CD14-positive monocyte (primary cell): ENCODE measurements around the gene NDUFA13. TPM values are rescaled to one million over a fixed set of nuclear protein-coding genes. Genes with fewer than 3 reads are reported as not detected.

Experiments used
- DNase-seq, 3 donors: peaks; one replicate each; pipeline ENCODE4 v3.0.0-alpha.2; 2011 to 2022
- H2AFZ ChIP-seq: 2 replicates; pipeline ENCODE4 v1.6.0; 2012; ENCODE audit warnings: mild to moderate bottlenecking, low read depth, low read length, inconsistent platforms; ENCODE audit not compliant: insufficient read depth, poor library complexity, severe bottlenecking
- H3K27ac ChIP-seq, 2 donors: 1 replicate in 1 of 2; 2 replicates in 1 of 2; pipeline ENCODE4 v1.5.1; 2012 to 2013; ENCODE audit warnings: low read length in 2 of 2, control low read depth in 1 of 2, inconsistent platforms in 1 of 2, low read depth in 1 of 2, mild to moderate bottlenecking in 1 of 2
- H3K27me3 ChIP-seq, 2 donors: one replicate each; pipeline versions ENCODE4 v1.6.0 to v1.6.1; 2011 to 2013; ENCODE audit warnings: low read length in 2 of 2; ENCODE audit not compliant: control insufficient read depth in 2 of 2, insufficient read depth in 2 of 2
- H3K36me3 ChIP-seq, 2 donors: replicated peaks in 1 of 2; 1 replicate in 1 of 2; 2 replicates in 1 of 2; pipeline versions ENCODE4 v1.5.1 to v1.6.1; 2012 to 2013; ENCODE audit warnings: low read length in 2 of 2, control low read depth in 1 of 2, inconsistent platforms in 1 of 2, mild to moderate bottlenecking in 1 of 2; ENCODE audit not compliant: insufficient read depth in 2 of 2, control insufficient read depth in 1 of 2
- H3K4me1 ChIP-seq, 2 donors: 1 replicate in 1 of 2; 2 replicates in 1 of 2; pipeline versions ENCODE4 v1.5.1 to v1.6.1; 2012 to 2013; ENCODE audit warnings: low read length in 2 of 2, control low read depth in 1 of 2, inconsistent platforms in 1 of 2, mild to moderate bottlenecking in 1 of 2, moderate library complexity in 1 of 2; ENCODE audit not compliant: insufficient read depth in 2 of 2, control insufficient read depth in 1 of 2
- H3K4me2 ChIP-seq: replicated peaks from 2 replicates; pipeline ENCODE3; 2012; ENCODE audit warnings: low read length, moderate library complexity, mild to moderate bottlenecking; ENCODE audit not compliant: poor library complexity, severe bottlenecking; ENCODE audit errors: extremely low read depth
- H3K4me3 ChIP-seq, 3 experiments: fragments of 200-600 bp in 1 of 3; sonication (generic) in 1 of 3; replicated peaks in 1 of 3; 1 replicate in 2 of 3; 2 replicates in 1 of 3; pipeline ENCODE4 v1.5.1; 2011 to 2013; ENCODE audit warnings: low read length in 3 of 3, mild to moderate bottlenecking in 3 of 3, control low read depth in 2 of 3, low read depth in 2 of 3, inconsistent platforms in 1 of 3, moderate library complexity in 1 of 3
- H3K79me2 ChIP-seq: 2 replicates; pipeline ENCODE4 v1.6.0; 2012; ENCODE audit warnings: mild to moderate bottlenecking, control low read depth, inconsistent platforms, low read length, moderate library complexity; ENCODE audit not compliant: insufficient read depth
- H3K9ac ChIP-seq: 2 replicates; pipeline ENCODE4 v1.6.0; 2017; ENCODE audit warnings: low read length, mild to moderate bottlenecking; ENCODE audit not compliant: insufficient read depth, poor library complexity, severe bottlenecking
- H3K9me3 ChIP-seq, 2 donors: replicated peaks in 1 of 2; 1 replicate in 1 of 2; 2 replicates in 1 of 2; pipeline versions ENCODE4 v1.5.1 to v1.6.1; 2012 to 2013; ENCODE audit warnings: low read length in 2 of 2, control low read depth in 1 of 2; ENCODE audit not compliant: control insufficient read depth in 1 of 2, insufficient read depth in 1 of 2
- H4K20me1 ChIP-seq: 2 replicates; pipeline ENCODE4 v1.6.0; 2012; ENCODE audit warnings: mild to moderate bottlenecking, low read length, control low read depth, moderate library complexity; ENCODE audit not compliant: insufficient read depth
- H3K27ac Mint-ChIP-seq, 7 donors: one replicate each; pipeline ENCODE4 v1.8.0; 2020; ENCODE audit warnings: mild to moderate bottlenecking in 7 of 7, mixed read lengths in 7 of 7, moderate library complexity in 6 of 7, inconsistent platforms in 2 of 7
- H3K27me3 Mint-ChIP-seq, 3 donors: one replicate each; pipeline ENCODE4 v1.8.0; 2021 to 2022; ENCODE audit warnings: low read depth in 3 of 3, mild to moderate bottlenecking in 3 of 3, mixed read lengths in 3 of 3, moderate library complexity in 3 of 3, inconsistent platforms in 1 of 3
- H3K36me3 Mint-ChIP-seq, 2 donors: one replicate each; pipeline ENCODE4 v1.8.0; 2020; ENCODE audit warnings: mixed read lengths in 2 of 2, inconsistent platforms in 1 of 2, mild to moderate bottlenecking in 1 of 2
- H3K4me1 Mint-ChIP-seq: one replicate; pipeline ENCODE4 v1.8.0; 2020; ENCODE audit warnings: mild to moderate bottlenecking, mixed read lengths
- H3K4me3 Mint-ChIP-seq, 2 donors: one replicate each; pipeline ENCODE4 v1.8.0; 2020; ENCODE audit warnings: mild to moderate bottlenecking in 2 of 2, mixed read lengths in 2 of 2, moderate library complexity in 1 of 2
- H3K9me3 Mint-ChIP-seq, 7 donors: one replicate each; pipeline ENCODE4 v1.8.0; 2020 to 2022; ENCODE audit warnings: mixed read lengths in 7 of 7, mild to moderate bottlenecking in 6 of 7, moderate library complexity in 6 of 7, inconsistent platforms in 2 of 7
- CTCF ChIP-seq: fragments of 200-600 bp; IDR thresholded peaks from one replicate; pipeline ENCODE4 v1.8.0; 2022; ENCODE audit warnings: antibody characterized with exemption, mild to moderate bottlenecking
- WGBS: methylation state at CpG from one replicate; pipeline ENCODE4 v1.1.5; 2013; ENCODE audit warnings: missing lambda C conversion rate; ENCODE audit not compliant: insufficient coverage; 5-methylcytosine and 5-hydroxymethylcytosine counted together
- intact Hi-C, 2 donors: fragments of 100-400 bp; cut with micrococcal nuclease; formaldehyde crosslinking; loops; one replicate each; pipeline versions ENCODE4 v1.15.0 to v1.15.1; 2023
- polyA plus RNA-seq, 3 donors: library from polyadenylated mRNA; depleted of rRNA in 1 of 3; unstranded in 2 of 3; stranded (reverse) in 1 of 3; fragments of 300-500 nt in 2 of 3; fragments of >200 nt in 1 of 3; fragmentation: Illumina TruSeq in 2 of 3; gene quantifications; 1 replicate in 2 of 3; 2 replicates in 1 of 3; pipeline ENCODE4 v1.2.3, GENCODE V29; 2012 to 2021

The NDUFA13 gene
- polyA plus RNA-seq, 3 donors, result 86.7 to 433 (median 361) TPM

- H3K4me1 Mint-ChIP-seq, result peaks cover 3% of the 10 kb centered on the region
- no peak for DNase-seq
- peaks cover 0 to 2% (median 0%) of the 10 kb centered on the region in 3 donors for H3K27me3 Mint-ChIP-seq
- H3K36me3 ChIP-seq, result peaks cover 54 to 67% of the 10 kb centered on the region in 2 donors
- H3K27ac Mint-ChIP-seq, result no peak overlapping the region
- no peak overlapping the region for H3K9ac ChIP-seq
- no peak for TF ChIP-seq CTCF
- 97% methylated on average over 7 of the region's 9 CpGs for WGBS
- H4K20me1 ChIP-seq, result peaks cover 50% of the 10 kb centered on the region
- H3K36me3 Mint-ChIP-seq, result peaks cover 44 to 79% of the 10 kb centered on the region in 2 donors
- H3K4me2 ChIP-seq, result no peak overlapping the region
- no peak overlapping the region for H3K4me3 Mint-ChIP-seq
- intact Hi-C loops, result no loop called here
- peaks cover 0 to under 1% of the 10 kb centered on the region in 2 donors for H3K4me1 ChIP-seq
- H3K9me3 ChIP-seq, result no peaks in the 10 kb centered on the region
- no peak overlapping the region for H3K27ac ChIP-seq
- no peaks in the 10 kb centered on the region for H3K27me3 ChIP-seq
- no peaks in the 10 kb centered on the region for H3K9me3 Mint-ChIP-seq
- H3K4me3 ChIP-seq, result no peak overlapping the region
- peaks cover 25% of the 10 kb centered on the region for H3K79me2 ChIP-seq
- no peak overlapping the region for H2AFZ ChIP-seq
Observed at GRCh38 chr19:19527371-19527656, 11.3 kb downstream of the NDUFA13 start.

GRCh38 chr19:19527674-19528625 is 11.9 kb downstream of the NDUFA13 start:
- Histone ChIP-seq H3K4me1 (peaks cover 0 to 3% of the 10 kb centered on the region in 2 donors), H3K36me3 (peaks cover 54 to 63% of the 10 kb centered on the region in 2 donors), H3K27me3 (no peaks in the 10 kb centered on the region), H2AFZ (no peak overlapping the region), H3K79me2 (peaks cover 19% of the 10 kb centered on the region), H3K27ac (no peak overlapping the region), H3K4me2 (no peak overlapping the region), H3K9ac (no peak overlapping the region), H4K20me1 (peaks cover 44% of the 10 kb centered on the region), H3K4me3 (no peak overlapping the region), H3K9me3 (no peaks in the 10 kb centered on the region)
- intact Hi-C loops, result no loop called here
- no peak for DNase-seq
- no peaks in the 10 kb centered on the region for H3K9me3 Mint-ChIP-seq
- H3K4me1 Mint-ChIP-seq, result peaks cover 3% of the 10 kb centered on the region
- H3K27me3 Mint-ChIP-seq, result peaks cover 1 to 2% (median 2%) of the 10 kb centered on the region in 3 donors
- H3K4me3 Mint-ChIP-seq, result no peak overlapping the region
- H3K27ac Mint-ChIP-seq, result peak overlapping the region in 1 of 7 donors; percentile 77
- H3K36me3 Mint-ChIP-seq, result peaks cover 41 to 74% of the 10 kb centered on the region in 2 donors
- no peak for TF ChIP-seq CTCF
- WGBS, result 97% methylated on average over 21 of the region's 27 CpGs
